ENCODE results near the gene SLC25A45.

DNA sequence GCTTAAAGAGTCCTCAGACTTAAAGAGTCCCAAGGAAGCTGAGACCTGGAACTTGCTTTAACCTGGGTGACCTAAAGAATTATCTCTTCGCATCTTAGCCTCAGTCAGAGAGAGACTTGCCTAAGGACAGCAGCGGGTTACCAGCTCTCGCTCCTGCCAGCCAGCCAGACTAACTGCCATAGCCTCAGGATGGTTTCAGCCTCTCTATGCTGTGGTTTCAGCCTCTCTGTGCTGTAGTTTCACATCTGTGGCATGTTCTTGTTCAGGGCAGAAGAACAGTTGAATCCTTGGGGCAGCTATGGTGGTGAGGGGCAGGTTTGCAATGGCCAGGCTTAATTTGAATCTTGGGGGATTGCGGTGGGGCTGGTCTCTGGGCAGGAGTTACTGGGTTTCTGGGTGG is 6.3 kb upstream of the SLC25A45 start:
- TF ChIP-seq, protein P1, sequence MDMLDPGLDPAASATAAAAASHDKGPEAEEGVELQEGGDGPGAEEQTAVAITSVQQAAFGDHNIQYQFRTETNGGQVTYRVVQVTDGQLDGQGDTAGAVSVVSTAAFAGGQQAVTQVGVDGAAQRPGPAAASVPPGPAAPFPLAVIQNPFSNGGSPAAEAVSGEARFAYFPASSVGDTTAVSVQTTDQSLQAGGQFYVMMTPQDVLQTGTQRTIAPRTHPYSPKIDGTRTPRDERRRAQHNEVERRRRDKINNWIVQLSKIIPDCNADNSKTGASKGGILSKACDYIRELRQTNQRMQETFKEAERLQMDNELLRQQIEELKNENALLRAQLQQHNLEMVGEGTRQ (IDR thresholded peaks at IDR 0.05; ENCODE audit: low read depth, low read length): no peak
- TF ChIP-seq, protein P2, sequence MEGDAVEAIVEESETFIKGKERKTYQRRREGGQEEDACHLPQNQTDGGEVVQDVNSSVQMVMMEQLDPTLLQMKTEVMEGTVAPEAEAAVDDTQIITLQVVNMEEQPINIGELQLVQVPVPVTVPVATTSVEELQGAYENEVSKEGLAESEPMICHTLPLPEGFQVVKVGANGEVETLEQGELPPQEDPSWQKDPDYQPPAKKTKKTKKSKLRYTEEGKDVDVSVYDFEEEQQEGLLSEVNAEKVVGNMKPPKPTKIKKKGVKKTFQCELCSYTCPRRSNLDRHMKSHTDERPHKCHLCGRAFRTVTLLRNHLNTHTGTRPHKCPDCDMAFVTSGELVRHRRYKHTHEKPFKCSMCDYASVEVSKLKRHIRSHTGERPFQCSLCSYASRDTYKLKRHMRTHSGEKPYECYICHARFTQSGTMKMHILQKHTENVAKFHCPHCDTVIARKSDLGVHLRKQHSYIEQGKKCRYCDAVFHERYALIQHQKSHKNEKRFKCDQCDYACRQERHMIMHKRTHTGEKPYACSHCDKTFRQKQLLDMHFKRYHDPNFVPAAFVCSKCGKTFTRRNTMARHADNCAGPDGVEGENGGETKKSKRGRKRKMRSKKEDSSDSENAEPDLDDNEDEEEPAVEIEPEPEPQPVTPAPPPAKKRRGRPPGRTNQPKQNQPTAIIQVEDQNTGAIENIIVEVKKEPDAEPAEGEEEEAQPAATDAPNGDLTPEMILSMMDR (conservative IDR thresholded peaks at IDR 0.05; ENCODE audit: low read depth, low read length): no peak
- TF ChIP-seq, protein P3, sequence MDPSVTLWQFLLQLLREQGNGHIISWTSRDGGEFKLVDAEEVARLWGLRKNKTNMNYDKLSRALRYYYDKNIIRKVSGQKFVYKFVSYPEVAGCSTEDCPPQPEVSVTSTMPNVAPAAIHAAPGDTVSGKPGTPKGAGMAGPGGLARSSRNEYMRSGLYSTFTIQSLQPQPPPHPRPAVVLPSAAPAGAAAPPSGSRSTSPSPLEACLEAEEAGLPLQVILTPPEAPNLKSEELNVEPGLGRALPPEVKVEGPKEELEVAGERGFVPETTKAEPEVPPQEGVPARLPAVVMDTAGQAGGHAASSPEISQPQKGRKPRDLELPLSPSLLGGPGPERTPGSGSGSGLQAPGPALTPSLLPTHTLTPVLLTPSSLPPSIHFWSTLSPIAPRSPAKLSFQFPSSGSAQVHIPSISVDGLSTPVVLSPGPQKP (IDR thresholded peaks at IDR 0.05; ENCODE audit: borderline replicate concordance, low read depth, low read length): no peak
- TF ChIP-seq POLR2A (IDR thresholded peaks at IDR 0.05; ENCODE audit: low read depth, low read length): no peak; the same call in none of the 2 replicates
- TF ChIP-seq RFX5 (IDR thresholded peaks at IDR 0.05; ENCODE audit: low read depth, low read length): no peak
- TF ChIP-seq BHLHE40 (IDR thresholded peaks at IDR 0.05; ENCODE audit: low read depth, low read length): no peak
- no peak for TF ChIP-seq RAD21 (IDR thresholded peaks at IDR 0.05; ENCODE audit: low read length)
- TF ChIP-seq MXI1 (IDR thresholded peaks at IDR 0.05; ENCODE audit: borderline replicate concordance, low read depth, low read length): no peak
- no peak for TF ChIP-seq RCOR1 (IDR thresholded peaks at IDR 0.05; ENCODE audit: insufficient replicate concordance, low read length)
- no peak for TF ChIP-seq SMC3 (IDR thresholded peaks at IDR 0.05; ENCODE audit: low read depth, low read length)
- no peak for TF ChIP-seq NFE2L2 (IDR thresholded peaks at IDR 0.05; ENCODE audit: low read depth, low read length)
- no peak for TF ChIP-seq CEBPB (IDR thresholded peaks at IDR 0.05; ENCODE audit: low read depth, low read length)
- no peak for TF ChIP-seq FOS (IDR thresholded peaks at IDR 0.05; ENCODE audit: low read depth, low read length)
